ENCODE data around the gene GRPEL1. TPM values are rescaled to one million over a fixed set of nuclear protein-coding genes. Genes with fewer than 3 reads are reported as not detected.

The GRPEL1 gene
- total and polyA plus RNA-seq, 2 experiments from 2014 or later: 27.4 to 112 TPM

GRCh38 chr4:7112656-7113055 is 44.8 kb upstream of the GRPEL1 start:
- no peak overlapping the region for H3K27ac Mint-ChIP-seq
- Histone ChIP-seq H2AFZ (no peak overlapping the region), H3K4me1 (ENCODE audit: insufficient read depth) (no peaks in the 10 kb centered on the region), H3F3A (replicated peaks; ENCODE audit: low read depth) (no peaks in the 10 kb centered on the region), H3K9me2 (ENCODE audit: insufficient read depth) (no peaks in the 10 kb centered on the region), H3K27ac (ENCODE audit: low read depth) (no peak overlapping the region), H3K27me3 (ENCODE audit: insufficient read depth) (no peaks in the 10 kb centered on the region), H4K20me1 (replicated peaks; ENCODE audit: insufficient read depth) (no peaks in the 10 kb centered on the region), H3K4me2 (no peak overlapping the region), H3K36me3 (ENCODE audit: insufficient read depth) (no peaks in the 10 kb centered on the region), H3K79me2 (replicated peaks; ENCODE audit: insufficient read depth) (no peaks in the 10 kb centered on the region), H3K4me3 (no peak overlapping the region)
- TF ChIP-seq POLR2AphosphoS5 (IDR thresholded peaks at IDR 0.05; ENCODE audit: low read depth) (no peak), JUNB (IDR thresholded peaks at IDR 0.05; ENCODE audit: unreplicated experiment) (no peak), EZH2 (IDR thresholded peaks at IDR 0.05; ENCODE audit: low read depth, unreplicated experiment) (no peak), ZNF114 (CRISPR knock-in tag; IDR thresholded peaks at IDR 0.05) (no peak), STAT1 (IDR thresholded peaks at IDR 0.05; ENCODE audit: unreplicated experiment) (no peak), ETS1 (IDR thresholded peaks at IDR 0.05) (no peak), REST (IDR thresholded peaks at IDR 0.05; ENCODE audit: unreplicated experiment) (no peak), CTCF (conservative IDR thresholded peaks at IDR 0.05; ENCODE audit: low read depth in 2 of 2) (no peak), ZNF331 (CRISPR knock-in tag; IDR thresholded peaks at IDR 0.05; ENCODE audit: low read depth) (no peak), EZH2phosphoT487 (IDR thresholded peaks at IDR 0.05; ENCODE audit: unreplicated experiment) (no peak), ZNF462 (CRISPR knock-in tag; IDR thresholded peaks at IDR 0.05) (no peak), NANOG (IDR thresholded peaks at IDR 0.05; ENCODE audit: borderline replicate concordance) (no peak), CREB1 (CRISPR knock-in tag; IDR thresholded peaks at IDR 0.05; ENCODE audit: low read depth) (no peak)
- H3K4me1 Mint-ChIP-seq: peaks cover 5% of the 10 kb centered on the region; the same call in 2 of the 3 replicates
- H3K9me3 Mint-ChIP-seq: peaks cover under 1% of the 10 kb centered on the region
- H3K36me3 Mint-ChIP-seq (ENCODE audit: low read depth): peaks cover 3% of the 10 kb centered on the region; the same call in 1 of the 3 replicates
- peaks cover 7% of the 10 kb centered on the region for H3K27me3 Mint-ChIP-seq (ENCODE audit: insufficient read depth, low read depth, poor library complexity)
- no peak for DNase-seq (ENCODE audit: low spot score)
- H3K4me3 Mint-ChIP-seq: no peak overlapping the region
- no peak for ATAC-seq
